Activated naive CD4-positive, alpha-beta T cell treated with anti-CD3 and anti-CD28 coated beads, Interleukin-2, amount 50 U/mL, for 72 hours (primary cell): ENCODE data around the gene BRSK2. TPM values are rescaled to one million over a fixed set of nuclear protein-coding genes. Genes with fewer than 3 reads are reported as not detected.
A peak's percentile ranks its signal among the peaks of the same experiment; 100 is the strongest.

Source experiments
- ATAC-seq, 2 donors: fragments of 150-1000 bp; cut with Tn5 transposase; 2 replicates each; pipeline ENCODE4 v1.10.0; 2021; ENCODE audit warnings: mild to moderate bottlenecking in 2 of 2, moderate library complexity in 2 of 2
- DNase-seq, 2 donors: peaks; one replicate each; pipeline ENCODE4 v3.0.0; 2021 to 2022; ENCODE audit warnings: low spot score in 2 of 2
- H3K27ac Mint-ChIP-seq, 2 donors: one replicate each; pipeline ENCODE4 v1.8.0; 2022; ENCODE audit warnings: mild to moderate bottlenecking in 2 of 2, mixed read lengths in 2 of 2
- H3K36me3 Mint-ChIP-seq, 2 donors: one replicate each; pipeline ENCODE4 v1.8.0; 2022; ENCODE audit warnings: mixed read lengths in 2 of 2
- H3K9me3 Mint-ChIP-seq, 2 donors: one replicate each; pipeline ENCODE4 v1.8.0; 2022; ENCODE audit warnings: mixed read lengths in 2 of 2
- total RNA-seq, 2 donors: library from RNA; stranded (reverse); gene quantifications; one replicate each; pipeline ENCODE4 v1.2.3, GENCODE V29; 2022

Gene BRSK2
- total RNA-seq, 2 donors from 2014 or later, result 0.45 to 1.3 TPM

DNA sequence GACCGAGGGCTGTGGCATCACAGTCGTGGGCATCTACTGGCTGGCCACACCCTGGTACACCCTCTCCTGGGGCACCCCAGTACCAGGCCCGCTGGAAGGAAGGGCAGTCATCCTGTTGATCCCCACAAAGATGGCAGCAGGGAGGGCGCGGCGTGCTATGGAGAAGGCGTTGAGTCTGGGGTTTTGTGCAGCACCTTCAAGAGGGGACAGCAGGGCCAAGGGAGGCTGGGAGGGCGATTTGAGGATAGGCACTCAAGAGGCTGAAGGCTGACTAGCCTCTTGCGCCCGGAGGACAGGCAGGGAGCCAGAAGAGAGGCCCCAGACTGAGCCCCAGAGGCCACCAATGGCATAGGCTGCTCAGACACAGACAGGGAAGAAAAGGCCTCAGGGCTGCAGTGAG, 2.2 kb upstream of the BRSK2 start:
- no peak for ATAC-seq
- Mint-ChIP-seq H3K36me3 (no peaks in the 10 kb centered on the region), H3K27ac (no peak overlapping the region), H3K9me3 (no peaks in the 10 kb centered on the region)
- DNase-seq, result no peak

DNA sequence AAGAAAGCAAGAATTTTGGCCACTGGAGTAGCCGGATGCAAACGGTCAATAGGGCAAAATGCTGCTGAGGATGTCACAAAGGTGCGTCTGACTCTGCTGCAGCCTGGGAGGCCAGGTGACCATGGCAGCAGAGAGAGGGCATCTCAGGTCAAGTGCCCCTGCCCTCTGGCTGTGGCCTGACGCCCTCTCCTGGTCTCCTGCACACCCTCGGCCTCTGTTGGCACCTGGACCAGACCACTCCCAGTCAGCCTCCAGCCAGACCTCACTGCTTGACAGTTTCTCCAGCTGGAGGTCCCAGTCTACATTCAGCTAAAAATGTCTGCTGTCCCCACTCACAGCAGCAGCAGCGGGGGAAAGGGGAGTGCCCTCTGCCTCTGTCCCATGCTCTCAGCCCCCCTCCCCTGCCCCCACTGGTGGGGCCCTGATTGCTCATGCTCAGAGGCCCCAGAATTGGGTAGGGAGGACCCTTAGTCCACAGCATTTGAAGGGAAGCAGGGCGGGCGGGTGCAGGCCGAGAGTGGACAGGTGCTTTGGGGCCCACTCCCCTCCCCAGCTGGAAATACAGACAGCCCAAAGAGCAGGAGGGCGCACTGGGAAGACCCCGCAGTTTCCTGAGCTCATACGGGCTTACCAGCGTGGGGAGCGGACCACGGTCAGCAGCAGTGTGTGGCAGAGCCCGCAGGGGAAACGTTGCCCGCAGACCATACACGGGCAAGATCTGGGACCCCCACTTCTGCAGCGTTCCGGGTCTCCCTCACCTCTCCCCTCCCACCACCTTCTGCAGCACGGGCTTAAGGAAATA, 1.6 kb upstream of the BRSK2 start:
- DNase-seq (no peak), ATAC-seq (no peak)
- Mint-ChIP-seq H3K9me3 (no peaks in the 10 kb centered on the region), H3K36me3 (no peaks in the 10 kb centered on the region), H3K27ac (no peak overlapping the region)

DNA sequence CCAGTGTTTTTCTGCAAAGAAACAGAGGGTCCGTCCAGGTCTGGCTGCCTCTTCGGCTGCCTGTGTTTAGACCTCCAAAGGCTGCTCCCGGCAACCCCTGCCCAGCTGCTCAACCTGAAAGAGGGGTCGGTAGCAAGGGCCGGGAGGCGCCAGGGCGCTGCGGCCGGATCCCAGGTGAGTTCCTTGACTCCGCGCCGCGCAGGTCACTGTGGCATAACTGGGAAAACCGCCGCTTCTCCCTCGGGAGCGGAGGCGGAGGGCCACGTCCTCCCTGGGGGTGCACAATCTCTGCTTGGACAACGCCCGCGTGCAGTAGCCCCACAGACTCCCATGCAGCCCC, 1.0 kb upstream of the BRSK2 start:
- H3K36me3 Mint-ChIP-seq, result no peaks in the 10 kb centered on the region
- DNase-seq (no peak), ATAC-seq (no peak)
- no peaks in the 10 kb centered on the region for H3K9me3 Mint-ChIP-seq
- no peak overlapping the region for H3K27ac Mint-ChIP-seq

DNA sequence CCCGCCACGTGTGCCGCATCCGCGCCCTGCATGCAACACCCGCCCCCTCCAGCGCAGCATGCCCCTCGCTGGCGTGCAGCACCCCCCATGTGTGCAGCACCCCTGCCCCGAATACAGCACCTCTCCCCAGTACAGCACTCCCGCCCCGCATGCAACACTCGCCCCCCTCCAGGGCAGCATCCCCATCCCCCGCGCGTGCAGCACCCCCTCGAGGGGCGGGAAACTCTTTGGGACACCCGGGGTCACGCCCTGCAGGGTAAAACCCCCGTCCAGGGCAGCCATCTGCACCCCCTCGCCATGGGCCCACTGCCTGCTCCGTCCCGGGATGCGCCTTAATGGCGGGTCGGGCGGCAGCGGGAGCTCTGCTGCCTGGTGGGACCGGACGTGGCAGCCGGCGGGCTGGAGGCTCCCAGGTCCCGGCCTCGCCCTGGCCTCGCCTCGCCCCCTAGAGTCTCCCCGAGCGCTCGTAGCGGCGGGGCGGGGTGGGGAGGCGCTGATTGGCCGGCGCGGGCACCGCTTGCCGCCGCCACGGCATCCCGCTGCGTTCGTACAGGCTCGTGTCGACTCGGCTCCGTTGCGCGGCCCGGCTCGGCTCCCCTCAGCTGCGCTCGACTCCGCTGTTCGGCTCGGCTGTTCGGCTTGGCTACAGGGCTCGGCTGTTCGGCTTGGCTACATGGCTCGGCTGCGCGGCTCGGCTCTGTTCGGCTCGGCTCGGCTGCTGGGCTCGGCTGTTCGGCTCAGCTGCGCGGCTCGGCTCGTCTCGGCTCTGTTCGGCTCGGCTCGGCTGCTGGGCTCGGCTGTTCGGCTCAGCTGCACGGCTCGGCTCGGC, 417 bp upstream of the BRSK2 start:
- no peaks in the 10 kb centered on the region for H3K36me3 Mint-ChIP-seq
- no peak overlapping the region for H3K27ac Mint-ChIP-seq
- ATAC-seq (peak; percentile 87 to 97), DNase-seq (peak; percentile 82 to 95)
- H3K9me3 Mint-ChIP-seq, result no peaks in the 10 kb centered on the region

DNA sequence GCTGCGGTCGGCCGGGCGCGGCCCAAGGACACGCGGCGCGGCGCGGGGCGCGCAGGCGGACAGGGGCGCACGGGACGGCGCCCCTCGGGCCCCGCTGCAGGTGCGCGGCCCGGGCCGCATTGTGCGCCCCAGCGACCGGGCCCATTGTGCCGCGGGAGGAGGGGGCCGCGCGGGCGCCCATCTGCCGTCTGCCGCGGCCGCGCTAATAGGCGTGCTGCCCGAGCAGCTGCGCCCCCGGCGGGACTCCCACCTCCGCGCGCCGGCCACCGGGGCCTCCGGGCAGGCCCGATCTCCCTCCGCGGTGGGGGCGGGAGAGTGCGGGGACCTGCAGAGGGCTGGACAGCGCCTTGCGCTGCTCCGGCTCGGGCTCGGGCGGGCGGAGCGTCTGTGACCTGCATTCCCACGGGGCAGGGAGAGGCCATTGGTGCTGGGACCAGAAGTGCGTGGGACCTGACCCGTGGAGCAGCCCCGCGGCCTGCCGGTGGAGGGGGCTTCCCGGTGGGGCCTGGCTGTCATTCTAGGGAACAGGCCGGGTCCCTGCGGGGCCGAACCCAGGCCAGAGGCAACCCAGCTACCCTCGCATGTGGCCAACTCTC, 933 bp downstream of the BRSK2 start:
- Mint-ChIP-seq H3K27ac (no peak overlapping the region), H3K9me3 (no peaks in the 10 kb centered on the region), H3K36me3 (no peaks in the 10 kb centered on the region)
- ATAC-seq, result no peak
- no peak for DNase-seq

DNA sequence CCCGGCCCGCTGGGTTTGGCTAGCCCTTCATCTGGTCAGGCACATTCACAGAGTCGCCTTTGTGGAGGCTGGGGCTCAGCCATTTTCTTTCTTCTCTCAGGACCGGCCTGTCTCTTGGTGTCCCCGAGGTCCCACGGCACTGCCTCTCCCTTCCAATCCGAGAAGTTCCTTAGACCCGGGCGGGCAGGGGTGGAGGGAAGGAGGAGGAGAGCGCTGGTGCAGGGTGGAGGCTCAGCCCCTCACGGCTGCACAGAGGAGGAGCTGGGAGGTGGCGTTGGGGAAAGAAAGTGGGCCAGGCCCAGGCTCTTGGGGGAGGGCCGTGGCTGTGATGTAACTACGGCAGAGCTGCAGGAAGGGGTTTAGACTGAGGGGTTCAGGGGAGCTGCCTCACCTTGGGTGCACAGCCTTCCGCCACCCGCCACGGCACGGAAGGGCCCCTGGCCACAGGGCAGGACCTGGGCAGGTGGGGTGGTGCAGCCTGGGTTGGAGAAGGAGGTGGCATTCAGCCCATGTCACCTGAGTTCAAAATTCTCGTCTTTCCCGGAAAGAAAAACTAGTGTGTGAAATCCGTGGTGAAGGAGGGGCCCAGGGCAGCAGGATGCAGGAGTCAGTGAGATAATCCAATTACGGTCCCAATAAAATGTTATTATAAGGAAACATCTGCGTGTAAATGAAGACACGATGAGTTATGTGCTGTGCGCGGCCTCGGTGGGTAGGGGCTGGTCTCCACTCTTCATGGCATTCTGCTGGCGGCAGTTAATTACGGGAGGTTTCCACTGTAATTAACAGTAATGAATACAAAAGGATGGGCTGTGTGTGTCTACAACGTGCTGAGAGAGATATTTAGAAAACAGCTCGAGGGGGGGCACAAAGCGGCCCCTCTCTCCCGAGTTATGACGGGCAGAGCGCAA, 1.7 kb downstream of the BRSK2 start:
- Mint-ChIP-seq H3K36me3 (no peaks in the 10 kb centered on the region), H3K9me3 (no peaks in the 10 kb centered on the region), H3K27ac (no peak overlapping the region)
- DNase-seq, result no peak
- no peak for ATAC-seq

DNA sequence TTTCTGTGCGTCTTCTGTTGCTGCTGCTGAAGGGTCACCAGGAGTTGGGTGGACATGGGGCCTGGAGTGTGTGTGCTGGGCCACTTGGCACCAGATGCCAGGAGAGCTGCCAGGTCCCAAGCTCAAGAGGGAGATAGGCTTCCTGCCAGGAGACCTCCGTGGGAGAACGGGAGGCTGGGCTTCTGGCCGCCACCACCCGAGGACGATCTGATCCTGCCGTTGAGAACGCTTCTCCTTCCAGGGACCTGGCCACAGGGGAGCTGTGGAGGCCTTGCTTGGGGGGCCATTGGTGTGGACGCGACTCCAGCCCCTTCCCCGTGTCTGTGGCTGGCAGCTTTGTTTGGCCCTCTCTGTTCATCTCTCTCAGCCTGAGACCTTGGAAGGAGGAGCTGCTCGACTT, 2.4 kb downstream of the BRSK2 start:
- ATAC-seq (no peak), DNase-seq (no peak)
- Mint-ChIP-seq H3K9me3 (no peaks in the 10 kb centered on the region), H3K36me3 (no peaks in the 10 kb centered on the region), H3K27ac (no peak overlapping the region)

DNA sequence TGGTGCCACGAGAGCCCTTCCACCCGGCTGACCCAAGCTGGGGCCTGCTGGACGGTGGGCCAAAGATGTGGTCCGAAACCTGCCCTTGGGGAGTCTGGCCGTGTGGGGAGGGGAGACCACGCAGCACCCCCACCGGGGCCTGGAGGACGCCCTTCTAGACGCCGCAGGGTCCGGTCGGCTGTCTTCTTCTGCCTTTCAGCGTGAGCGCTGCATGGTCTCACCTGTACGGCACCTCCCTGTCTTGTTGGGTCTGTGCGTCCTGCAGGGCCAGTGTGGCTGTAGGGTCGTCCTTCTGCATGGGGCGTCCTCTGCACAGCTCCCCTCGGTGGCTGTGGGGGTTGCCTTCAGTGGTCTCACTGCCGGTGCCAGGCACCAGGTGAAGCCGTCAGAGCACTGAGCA, 2.8 kb downstream of the BRSK2 start:
- H3K27ac Mint-ChIP-seq, result no peak overlapping the region
- DNase-seq (no peak), ATAC-seq (no peak)
- no peaks in the 10 kb centered on the region for H3K9me3 Mint-ChIP-seq
- H3K36me3 Mint-ChIP-seq, result no peaks in the 10 kb centered on the region

DNA sequence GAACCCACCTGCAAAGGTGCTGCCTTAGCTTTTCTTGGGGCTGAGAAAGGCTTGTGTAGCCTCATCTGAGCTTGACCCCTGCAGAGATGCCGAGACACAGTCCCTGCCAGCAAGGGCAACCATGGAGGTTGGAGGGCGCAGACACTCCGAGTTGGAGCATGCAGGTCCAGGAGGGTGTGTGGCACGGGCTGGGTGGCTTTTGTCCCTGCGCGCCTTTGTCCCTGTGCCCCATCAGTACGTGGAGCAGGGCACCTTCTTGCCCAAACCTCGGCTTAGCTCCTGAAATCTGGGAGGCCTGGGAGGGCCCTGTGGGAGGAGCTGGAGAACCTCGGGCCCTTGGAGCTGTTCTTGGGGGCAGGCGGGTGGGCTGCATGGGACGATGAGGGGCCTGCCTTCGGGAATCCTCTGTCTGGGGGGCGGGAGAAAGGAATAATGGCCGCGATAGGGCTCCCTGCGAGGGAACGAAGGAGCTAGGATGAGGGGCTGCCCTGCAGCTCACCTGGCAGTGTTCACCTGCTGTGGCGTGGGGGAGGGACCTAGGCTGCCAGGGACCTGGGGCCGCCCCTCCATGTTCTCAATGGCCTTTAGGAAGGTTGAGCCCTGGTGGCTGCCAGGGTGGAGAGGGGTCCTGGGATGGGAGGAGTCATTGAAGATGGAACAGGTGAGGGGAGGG, 3.4 kb downstream of the BRSK2 start:
- Mint-ChIP-seq H3K27ac (no peak overlapping the region), H3K9me3 (no peaks in the 10 kb centered on the region), H3K36me3 (no peaks in the 10 kb centered on the region)
- DNase-seq (no peak), ATAC-seq (no peak)

DNA sequence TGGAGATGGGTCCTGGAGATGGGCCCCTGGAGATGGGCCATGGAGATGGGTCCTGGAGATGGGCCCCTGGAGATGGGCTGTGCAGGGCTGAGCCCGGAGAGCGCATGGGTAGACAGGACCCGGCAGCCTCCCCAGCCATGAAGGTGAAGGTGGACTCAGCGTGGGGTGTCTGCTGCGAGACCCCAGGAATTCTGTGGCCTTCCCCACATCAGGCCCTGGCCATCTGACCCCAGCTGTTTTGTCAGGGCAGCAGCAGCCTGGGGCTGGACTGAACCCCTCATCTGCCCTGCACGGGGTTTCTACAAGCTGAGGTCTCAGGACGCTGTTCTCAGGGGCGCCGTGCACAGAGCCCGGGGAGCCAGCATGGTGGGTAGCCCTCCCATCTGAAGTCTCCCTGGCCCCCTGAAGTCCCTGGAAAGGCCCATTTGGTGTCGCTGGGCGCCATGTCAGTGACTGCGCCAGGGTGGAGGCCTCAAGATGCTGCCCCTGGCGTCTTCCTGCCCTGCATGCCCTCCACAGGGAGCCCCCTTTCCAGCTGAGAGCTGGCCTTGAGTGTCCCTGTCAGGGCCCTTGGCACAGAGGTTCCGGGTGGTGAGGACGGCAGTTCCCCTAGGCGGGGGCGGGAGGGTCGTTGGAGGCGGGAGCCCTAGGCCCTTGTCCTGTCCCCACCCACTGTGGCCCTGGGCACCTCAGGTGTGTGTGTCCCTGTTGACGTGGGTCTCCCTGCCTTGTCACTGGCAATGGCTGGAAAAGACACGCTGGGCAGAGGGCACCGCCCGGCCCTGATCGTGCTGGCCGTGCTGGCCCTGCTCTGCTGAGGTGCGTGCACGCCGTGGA, 5.4 kb downstream of the BRSK2 start:
- H3K9me3 Mint-ChIP-seq, result no peaks in the 10 kb centered on the region
- no peak overlapping the region for H3K27ac Mint-ChIP-seq
- DNase-seq (no peak), ATAC-seq (no peak)
- no peaks in the 10 kb centered on the region for H3K36me3 Mint-ChIP-seq

DNA sequence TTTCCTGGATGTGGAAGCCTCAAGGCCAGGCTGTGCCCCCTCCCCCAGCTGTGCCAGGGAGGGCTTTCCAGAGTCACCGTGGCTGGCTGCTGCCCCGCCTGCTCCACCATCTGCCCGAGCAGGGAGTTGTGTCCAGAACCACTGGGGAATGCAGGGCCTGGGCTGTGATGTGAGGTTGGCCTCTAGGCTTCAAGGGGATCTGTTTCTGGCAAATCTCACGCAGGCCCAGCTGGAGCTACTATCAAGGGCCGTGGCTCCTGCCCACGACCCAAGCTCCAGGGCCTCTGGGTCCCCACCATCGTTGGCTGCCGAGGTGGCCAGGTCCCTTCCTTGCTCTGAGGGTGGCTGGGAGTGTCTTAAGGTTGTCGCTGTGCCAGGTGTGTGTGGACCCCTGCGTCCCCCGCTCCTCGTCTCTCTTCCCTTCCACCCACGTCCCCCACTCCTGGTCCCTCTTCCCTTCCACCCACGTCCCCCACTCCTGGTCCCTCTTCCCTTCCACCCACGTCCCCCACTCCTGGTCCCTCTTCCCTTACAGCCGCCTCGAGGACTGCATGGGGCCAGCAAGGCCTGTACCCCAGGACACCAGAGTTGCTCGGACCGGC, 6.1 kb downstream of the BRSK2 start:
- no peak for DNase-seq
- ATAC-seq, result no peak
- Mint-ChIP-seq H3K9me3 (no peaks in the 10 kb centered on the region), H3K27ac (no peak overlapping the region), H3K36me3 (no peaks in the 10 kb centered on the region)

DNA sequence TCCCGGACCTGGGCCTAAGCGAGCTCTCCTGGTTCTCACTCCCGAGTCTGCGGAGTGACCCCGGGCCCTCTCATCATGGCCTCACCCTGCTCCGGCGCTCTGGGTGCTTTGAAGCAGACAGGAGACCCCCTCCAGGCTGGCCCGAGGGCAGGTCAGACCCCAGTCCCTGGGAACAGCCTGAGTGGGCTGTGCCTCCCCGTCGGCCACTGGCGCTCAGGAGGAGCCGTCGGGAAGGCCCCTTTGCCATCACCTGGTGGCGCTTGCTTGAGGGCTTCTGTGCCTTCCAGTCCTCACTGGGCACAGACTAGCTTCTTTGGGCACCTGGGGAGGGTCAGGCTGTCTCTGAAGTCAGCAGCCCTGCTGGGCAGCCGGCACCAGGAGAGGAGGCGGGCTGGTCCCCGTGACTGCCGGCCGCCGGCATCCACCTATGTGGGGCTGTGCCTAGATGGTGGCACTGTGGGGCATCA, 6.7 kb downstream of the BRSK2 start:
- ATAC-seq (no peak), DNase-seq (no peak)

DNA sequence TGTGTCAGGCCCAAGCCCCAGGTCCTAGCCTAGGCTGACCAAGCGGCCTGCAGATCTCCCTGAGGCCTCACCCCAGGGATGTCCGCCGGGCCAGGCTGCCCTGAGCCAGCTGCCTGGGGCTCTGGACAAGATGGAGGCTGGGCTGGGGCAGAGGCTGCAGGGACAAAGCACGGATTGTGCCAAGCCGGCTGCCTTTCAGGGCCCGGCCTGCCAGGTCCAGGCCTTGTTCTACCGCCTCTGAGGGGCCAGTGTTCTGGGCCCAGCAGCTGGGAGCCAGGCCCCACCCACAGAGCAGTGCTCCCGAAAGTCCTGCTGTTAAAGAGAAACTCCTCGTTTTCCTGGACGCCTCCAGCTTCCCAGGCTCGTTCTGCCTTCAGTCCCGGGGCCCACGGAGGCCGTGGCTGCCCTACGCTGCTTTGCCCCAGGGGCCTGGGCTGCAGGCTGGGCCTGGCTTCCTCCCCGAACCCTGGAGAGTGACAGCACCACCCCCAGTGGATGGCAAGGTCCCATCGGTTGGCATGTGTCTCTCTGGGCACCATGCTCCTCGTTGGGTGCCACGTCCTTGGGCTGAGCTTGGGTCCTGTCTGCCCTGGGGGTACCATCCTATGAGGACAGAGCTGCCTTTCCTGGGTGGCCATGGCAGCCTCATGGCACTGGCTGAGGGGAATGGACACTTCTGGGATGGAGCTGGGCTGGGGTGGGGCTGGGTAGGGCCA, 7.6 kb downstream of the BRSK2 start:
- Mint-ChIP-seq H3K27ac (no peak overlapping the region), H3K9me3 (no peaks in the 10 kb centered on the region), H3K36me3 (no peaks in the 10 kb centered on the region)
- ATAC-seq (no peak), DNase-seq (no peak)

More for the DNA sequence above, 6.7 kb downstream of the BRSK2 start:
- H3K9me3 Mint-ChIP-seq, result no peaks in the 10 kb centered on the region
- no peaks in the 10 kb centered on the region for H3K36me3 Mint-ChIP-seq
- no peak overlapping the region for H3K27ac Mint-ChIP-seq

DNA sequence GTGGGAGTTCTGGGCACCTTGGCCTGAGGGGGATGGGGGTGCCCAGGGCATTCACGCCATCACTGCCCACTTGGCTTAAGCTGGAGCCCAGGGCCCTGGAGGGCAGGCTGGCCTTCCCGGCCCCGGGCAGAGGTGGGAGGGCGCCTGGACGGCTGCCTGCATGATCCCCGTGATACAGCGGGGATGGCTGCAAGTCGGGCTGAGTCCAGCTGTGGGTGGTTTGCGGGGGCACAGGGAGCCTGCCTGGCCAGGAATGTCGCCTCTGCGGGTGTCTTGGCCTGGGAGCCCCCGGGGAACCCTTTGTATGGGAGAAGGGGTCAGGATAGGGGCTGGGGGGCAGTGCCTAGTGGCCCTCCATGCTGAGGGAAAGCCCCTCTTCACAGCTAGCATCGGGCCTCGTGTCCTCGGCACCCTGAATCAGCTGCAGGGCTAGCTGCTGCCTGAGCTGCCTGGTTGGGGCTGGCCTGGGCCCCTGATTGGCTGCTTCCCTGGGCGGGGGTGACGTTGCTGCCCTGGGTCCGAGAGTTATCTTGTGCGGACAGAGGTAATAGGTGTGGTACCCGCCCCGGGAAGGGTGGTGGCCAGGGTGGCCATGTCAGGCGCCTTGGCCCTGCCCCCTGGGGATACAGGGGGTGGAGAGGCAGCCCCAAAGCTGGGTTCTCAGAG, 8.3 kb downstream of the BRSK2 start:
- Mint-ChIP-seq H3K27ac (no peak overlapping the region), H3K9me3 (no peaks in the 10 kb centered on the region), H3K36me3 (no peaks in the 10 kb centered on the region)
- no peak for ATAC-seq
- DNase-seq, result no peak
